Hepatocyte (in vitro differentiated cells): ENCODE results near the gene ANO7.

Experiments used
- CTCF ChIP-seq: fragments of 200-600 bp; sonication (generic); IDR thresholded peaks from 2 replicates; pipeline ENCODE4 v1.5.1; 2016; ENCODE audit warnings: antibody characterized with exemption, mild to moderate bottlenecking; ENCODE audit not compliant: poor library complexity
- EZH2phosphoT487 ChIP-seq: fragments of 200-600 bp; sonication (generic); IDR thresholded peaks from one replicate; pipeline ENCODE4 v1.6.1; 2018; ENCODE audit warnings: antibody characterized with exemption, mild to moderate bottlenecking, low read depth, moderate library complexity; ENCODE audit not compliant: unreplicated experiment, severe bottlenecking

- TF ChIP-seq CTCF (no peak), EZH2phosphoT487 (no peak)
Measured at GRCh38 chr2:241199286-241199685, 10.8 kb downstream of the ANO7 start.
